Thyroid gland (tissue), 4 donors: ENCODE data around the gene CMSS1. TPM values are rescaled to one million over a fixed set of nuclear protein-coding genes. Genes with fewer than 3 reads are reported as not detected.

Source experiments
- DNase-seq, 2 donors: peaks; one replicate each; pipeline ENCODE4 v3.0.0-alpha.2; 2019
- H3K27ac ChIP-seq, 3 donors: fragments of 200-600 bp; sonication (generic); 1 replicate in 2 of 3; 2 replicates in 1 of 3; pipeline ENCODE4 v1.5.1; 2016 to 2019; ENCODE audit warnings: mild to moderate bottlenecking in 1 of 3, moderate library complexity in 1 of 3
- H3K27me3 ChIP-seq: fragments of 200-600 bp; sonication (generic); one replicate; pipeline ENCODE4 v1.5.1; 2019
- H3K36me3 ChIP-seq, 2 donors: fragments of 200-600 bp; sonication (generic); one replicate each; pipeline ENCODE4 v1.5.1; 2016 to 2019
- H3K4me1 ChIP-seq, 2 donors: fragments of 200-600 bp; sonication (generic); one replicate each; pipeline ENCODE4 v1.5.1; 2017 to 2019
- H3K4me3 ChIP-seq, 3 donors: fragments of 200-600 bp; sonication (generic); replicated peaks in 1 of 3; 1 replicate in 2 of 3; 2 replicates in 1 of 3; pipeline ENCODE4 v1.5.1; 2016; ENCODE audit warnings: mild to moderate bottlenecking in 1 of 3
- H3K9me3 ChIP-seq: fragments of 200-600 bp; sonication (generic); one replicate; pipeline ENCODE4 v1.5.1; 2017
- CTCF ChIP-seq, 6 experiments: fragments of 200-600 bp in 3 of 6; fragments of 450-650 bp in 3 of 6; sonication (generic) in 3 of 6; IDR thresholded peaks; one replicate each; pipeline ENCODE4 v1.5.1; 2016 to 2019; ENCODE audit warnings: antibody characterized with exemption in 6 of 6, mild to moderate bottlenecking in 2 of 6, inconsistent platforms in 1 of 6, moderate library complexity in 1 of 6
- POLR2A ChIP-seq, 2 donors: fragments of 450-650 bp; IDR thresholded peaks; one replicate each; pipeline ENCODE4 v1.6.1; 2017; ENCODE audit warnings: antibody characterized with exemption in 2 of 2, mild to moderate bottlenecking in 2 of 2, moderate library complexity in 1 of 2
- WGBS, 2 donors: methylation state at CpG; one replicate each; pipeline ENCODE4 v1.1.5; 2017; 5-methylcytosine and 5-hydroxymethylcytosine counted together
- intact Hi-C: fragments of 100-400 bp; cut with DNase I; formaldehyde crosslinking; loops from one replicate; pipeline ENCODE4 v1.15.1; 2023
- total RNA-seq, 4 donors: library from RNA; depleted of rRNA; stranded (reverse); fragments of >200 nt; gene quantifications; one replicate each; pipeline ENCODE4 v1.2.3, GENCODE V29; 2016

Gene CMSS1
- total RNA-seq, 4 donors from 2014 or later, result 7.7 to 15.0 (median 12.9) TPM

- H3K4me1 ChIP-seq, result no peaks in the 10 kb centered on the region
- no peaks in the 10 kb centered on the region for H3K27me3 ChIP-seq
- 70 to 77% methylated on average over 1 to 2 of the region's 2 CpGs for WGBS, 2 donors
- TF ChIP-seq POLR2A (IDR thresholded peaks at IDR 0.05) (no peak), CTCF (IDR thresholded peaks at IDR 0.05) (no peak)
- intact Hi-C loops, result no loop called here
- DNase-seq, result no peak
- H3K36me3 ChIP-seq, result no peaks in the 10 kb centered on the region
- no peak overlapping the region for H3K27ac ChIP-seq
- no peaks in the 10 kb centered on the region for H3K9me3 ChIP-seq
- no peak overlapping the region for H3K4me3 ChIP-seq
Observed at GRCh38 chr3:99774467-99774866, 43.2 kb upstream of the CMSS1 start.

DNA sequence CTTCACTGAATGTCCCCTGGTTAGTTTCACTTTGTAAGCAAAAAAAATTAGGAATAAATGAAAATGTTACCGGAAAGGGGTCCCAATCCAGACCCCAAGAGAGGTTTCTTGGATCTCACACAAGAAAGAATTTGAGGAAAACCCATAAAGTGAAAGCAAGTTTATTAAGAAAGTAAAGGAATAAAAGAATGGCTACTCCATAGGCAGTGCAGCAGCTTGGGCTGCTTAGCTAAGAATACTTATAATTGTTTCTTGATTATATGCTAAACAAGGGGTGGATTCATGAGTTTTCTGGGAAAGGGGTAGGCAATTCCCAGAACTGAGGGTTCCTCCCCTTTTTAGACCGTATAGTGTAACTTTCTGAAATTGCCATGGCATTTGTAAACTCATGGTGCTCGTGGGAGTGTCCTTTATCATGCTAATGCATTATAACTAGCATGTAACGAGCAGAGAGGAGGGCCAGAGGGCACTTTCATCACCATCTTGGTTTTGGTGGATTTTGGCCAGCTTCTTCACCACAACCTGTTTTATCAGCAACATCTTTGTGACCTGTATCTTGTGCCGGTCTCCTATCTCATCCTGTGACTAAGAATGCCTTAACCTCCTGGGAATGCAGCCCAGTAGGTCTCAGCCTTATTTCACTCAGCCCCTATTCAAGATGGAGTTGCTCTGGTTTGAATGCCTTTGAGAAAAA is 41.0 kb upstream of the CMSS1 start:
- 82 to 87% methylated on average over 5 of the region's 5 CpGs for WGBS, 2 donors
- no peaks in the 10 kb centered on the region for H3K4me1 ChIP-seq
- no peaks in the 10 kb centered on the region for H3K27me3 ChIP-seq
- no peaks in the 10 kb centered on the region for H3K9me3 ChIP-seq
- H3K36me3 ChIP-seq, result no peaks in the 10 kb centered on the region
- intact Hi-C loops, result no loop called here
- TF ChIP-seq CTCF (IDR thresholded peaks at IDR 0.05), result no peak
- TF ChIP-seq POLR2A (IDR thresholded peaks at IDR 0.05), result no peak
- H3K27ac ChIP-seq, result no peak overlapping the region
- no peak overlapping the region for H3K4me3 ChIP-seq
- no peak for DNase-seq

DNA sequence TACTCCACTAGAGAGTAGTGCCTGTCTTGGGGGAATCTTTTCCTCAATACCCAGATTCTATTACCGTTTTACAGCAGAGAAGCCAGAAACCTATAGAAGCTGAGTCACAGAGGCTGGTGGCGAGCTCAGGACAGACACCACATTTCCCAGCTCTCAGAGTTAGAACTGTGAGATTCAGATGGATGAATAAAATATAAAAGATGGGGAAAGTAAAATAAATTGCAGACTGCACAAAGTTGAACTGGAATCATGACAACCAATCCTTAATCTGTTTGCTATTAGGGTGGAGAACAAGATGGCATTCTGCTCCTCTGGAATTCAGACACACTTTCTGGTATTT is 40.5 kb upstream of the CMSS1 start:
- WGBS, 2 donors, result 91 to 94% methylated on average over 2 of the region's 2 CpGs
- Histone ChIP-seq H3K9me3 (no peaks in the 10 kb centered on the region), H3K4me1 (no peaks in the 10 kb centered on the region), H3K36me3 (no peaks in the 10 kb centered on the region), H3K27me3 (no peaks in the 10 kb centered on the region), H3K4me3 (no peak overlapping the region), H3K27ac (no peak overlapping the region)
- intact Hi-C loops, result no loop called here
- no peak for DNase-seq
- no peak for TF ChIP-seq POLR2A (IDR thresholded peaks at IDR 0.05)
- TF ChIP-seq CTCF (IDR thresholded peaks at IDR 0.05), result no peak

GRCh38 chr3:99777708-99778107 is 40.0 kb upstream of the CMSS1 start:
- H3K27ac ChIP-seq, result no peak overlapping the region
- intact Hi-C loops, result no loop called here
- H3K36me3 ChIP-seq, result no peaks in the 10 kb centered on the region
- no peak for DNase-seq
- WGBS, 2 donors, result 73 to 79% methylated on average over 2 of the region's 2 CpGs
- H3K4me3 ChIP-seq, result no peak overlapping the region
- no peak for TF ChIP-seq CTCF (IDR thresholded peaks at IDR 0.05)
- no peak for TF ChIP-seq POLR2A (IDR thresholded peaks at IDR 0.05)
- H3K4me1 ChIP-seq, result no peaks in the 10 kb centered on the region
- no peaks in the 10 kb centered on the region for H3K27me3 ChIP-seq
- no peaks in the 10 kb centered on the region for H3K9me3 ChIP-seq

GRCh38 chr3:99780749-99781148 is 36.9 kb upstream of the CMSS1 start:
- H3K36me3 ChIP-seq, result no peaks in the 10 kb centered on the region
- H3K4me3 ChIP-seq, result no peak overlapping the region
- no peak for DNase-seq
- intact Hi-C loops, result no loop called here
- H3K9me3 ChIP-seq, result no peaks in the 10 kb centered on the region
- H3K27me3 ChIP-seq, result no peaks in the 10 kb centered on the region
- no peak for TF ChIP-seq CTCF (IDR thresholded peaks at IDR 0.05)
- TF ChIP-seq POLR2A (IDR thresholded peaks at IDR 0.05), result no peak
- no peak overlapping the region for H3K27ac ChIP-seq
- no peaks in the 10 kb centered on the region for H3K4me1 ChIP-seq
- 82 to 86% methylated on average over 3 of the region's 3 CpGs for WGBS, 2 donors
